GM19351 (cell line): ENCODE results near the gene S1PR2.
"Not testable (repeated sequence)": the region's sequence is repeated elsewhere in the genome, so short reads cannot be mapped to it uniquely, and the experiment has no call there.

Experiments
- ATAC-seq: cut with Tn5 transposase; IDR thresholded peaks from one replicate; pipeline ENCODE4 v1.9.1; 2021; ENCODE audit warnings: mild to moderate bottlenecking, moderate library complexity; ENCODE audit not compliant: unreplicated experiment

The S1PR2 gene

DNA sequence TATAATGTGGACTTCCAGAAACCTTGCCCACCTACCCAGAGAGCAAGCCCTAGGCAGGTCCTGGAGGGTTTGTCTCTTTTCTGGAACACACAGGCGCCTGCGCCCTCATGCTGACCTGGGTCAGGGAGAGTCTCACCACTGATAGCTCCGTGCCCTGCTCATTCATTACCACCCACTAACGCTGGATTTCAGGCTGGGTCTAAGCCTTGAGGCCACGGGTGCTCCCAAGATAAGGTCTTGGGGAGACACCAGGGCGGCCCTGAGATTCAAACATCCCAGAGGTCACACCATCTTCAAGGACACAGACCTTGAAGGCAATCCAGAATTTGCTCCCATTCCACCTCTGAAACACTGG is 5.1 kb downstream of the S1PR2 start:
- ATAC-seq = no peak

DNA sequence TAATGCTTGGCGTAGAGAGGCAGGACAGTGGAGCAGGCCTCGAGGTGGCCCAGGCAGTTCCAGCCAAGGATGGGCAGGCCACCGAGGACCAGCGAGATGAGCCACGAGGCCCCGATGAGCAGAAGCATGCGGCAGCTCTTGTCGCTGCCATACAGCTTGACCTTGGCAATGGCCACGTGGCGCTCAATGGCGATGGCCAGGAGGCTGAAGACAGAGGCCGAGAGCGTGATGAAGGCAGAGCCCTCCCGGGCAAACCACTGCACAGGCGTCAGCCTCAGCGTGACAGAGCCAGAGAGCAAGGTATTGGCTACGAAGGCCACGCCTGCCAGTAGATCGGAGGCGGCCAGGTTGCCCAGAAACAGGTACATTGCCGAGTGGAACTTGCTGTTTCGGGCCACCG is 6.8 kb downstream of the S1PR2 start:
- no peak for ATAC-seq

DNA sequence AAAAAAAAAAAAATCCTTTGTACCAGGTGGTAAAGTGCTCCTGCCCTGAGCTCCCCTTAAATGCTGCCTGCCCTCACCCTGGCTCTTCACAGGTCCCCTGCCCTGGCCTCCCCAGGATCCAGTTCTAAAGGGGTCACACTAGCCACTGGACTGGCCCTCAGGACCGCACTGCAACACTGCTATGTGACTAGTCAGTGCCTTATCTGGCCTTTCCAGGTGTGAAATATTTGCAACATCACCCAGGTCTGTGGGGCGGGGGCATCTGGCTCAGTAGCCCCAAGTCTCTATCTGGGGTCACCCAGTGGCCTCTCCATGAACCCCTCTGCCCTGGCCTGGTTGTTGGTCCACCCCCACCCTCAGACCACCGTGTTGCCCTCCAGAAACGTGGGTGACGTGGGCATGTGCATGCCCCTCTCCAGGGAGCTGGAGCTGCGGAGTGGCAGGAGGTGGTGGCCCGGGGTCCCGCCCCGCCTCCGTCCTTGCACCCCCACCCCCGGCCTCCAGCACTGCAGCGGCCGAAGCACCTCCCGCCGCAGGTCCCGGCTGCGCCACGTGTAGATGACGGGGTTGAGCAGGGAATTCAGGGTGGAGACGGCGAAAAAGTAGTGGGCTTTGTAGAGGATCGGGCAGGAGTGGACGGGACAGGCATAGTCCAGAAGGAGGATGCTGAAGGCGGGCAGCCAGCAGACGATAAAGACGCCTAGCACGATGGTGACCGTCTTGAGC is 7.5 kb downstream of the S1PR2 start:
- no peak for ATAC-seq

DNA sequence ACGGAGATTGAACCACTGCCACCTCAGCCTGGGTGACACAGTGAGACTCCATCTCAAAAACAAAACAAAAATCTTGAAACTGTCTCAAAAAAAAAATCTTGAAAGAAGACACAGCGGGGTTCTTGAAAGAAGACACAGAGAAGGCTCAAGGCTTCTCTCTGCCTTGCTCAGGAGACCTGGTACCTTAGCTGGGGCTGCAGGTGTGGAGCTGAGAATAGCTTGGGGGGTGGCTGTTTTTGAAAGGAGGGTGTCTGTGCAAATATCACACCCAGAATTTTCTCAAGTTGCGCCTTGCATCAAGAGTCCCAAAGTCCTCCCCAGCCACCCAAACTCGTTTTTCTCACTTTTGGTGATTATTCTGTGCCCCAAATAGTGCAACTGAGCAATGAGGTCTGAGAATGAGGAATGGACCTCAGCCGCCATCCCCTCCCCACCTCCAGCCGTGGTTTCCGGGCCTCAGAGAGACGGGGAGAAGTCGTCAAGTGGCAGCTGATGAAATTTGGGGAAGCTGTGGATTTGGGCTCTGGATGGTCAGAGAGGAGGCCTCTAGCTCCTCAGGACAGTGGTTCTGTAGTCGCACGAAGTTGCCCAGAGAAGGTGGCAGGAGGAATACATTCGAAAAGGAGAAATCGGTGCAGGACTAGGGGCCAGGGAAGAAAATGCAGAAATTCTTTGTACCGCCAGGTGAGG is 8.8 kb downstream of the S1PR2 start:
- ATAC-seq = no peak

GRCh38 chr19:10220695-10221094 is 10.4 kb downstream of the S1PR2 start:
- ATAC-seq = no peak

- ATAC-seq = no peak
These were observed 11.5 kb downstream of the S1PR2 start for GRCh38 chr19:10219678-10220077.

DNA sequence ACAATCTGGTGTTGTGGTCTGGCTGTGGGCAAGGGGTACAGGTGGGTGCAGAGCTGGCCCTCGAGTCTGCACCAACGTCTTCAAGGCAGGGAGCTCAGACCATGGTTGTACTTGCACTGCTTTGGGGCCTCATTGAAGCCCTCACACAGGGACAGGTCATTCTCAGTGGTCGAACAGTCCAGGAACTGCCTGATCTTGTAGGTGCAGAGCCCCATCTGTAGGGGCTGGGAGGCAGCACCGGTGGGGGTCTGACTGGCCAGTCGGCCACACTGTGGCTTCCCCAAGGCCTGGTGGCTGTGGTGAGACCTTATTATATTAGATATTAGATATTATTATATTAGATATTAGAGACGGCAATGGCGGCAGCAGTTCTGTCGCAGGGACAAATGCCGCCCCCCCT is 14.0 kb downstream of the S1PR2 start:
- no peak for ATAC-seq

DNA sequence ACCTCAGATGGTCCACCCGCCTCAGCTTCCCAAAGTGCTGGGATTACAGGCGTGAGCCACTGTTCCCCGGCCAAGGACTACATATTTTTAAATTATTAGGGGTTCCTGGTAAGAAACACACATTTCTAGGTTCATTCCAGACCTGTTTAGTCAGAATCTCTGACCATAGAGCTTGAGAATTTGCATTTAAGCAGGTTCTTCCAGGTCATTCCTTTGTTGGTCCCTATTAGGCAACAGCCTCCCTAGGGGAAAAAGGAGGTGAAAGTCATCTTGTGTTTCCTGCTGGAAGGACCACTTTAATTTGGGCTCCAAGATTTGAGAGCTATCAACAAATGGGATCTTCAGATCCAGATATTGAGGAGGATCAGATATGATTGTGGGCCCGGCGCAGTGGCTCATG is 16.3 kb downstream of the S1PR2 start:
- no peak for ATAC-seq

DNA sequence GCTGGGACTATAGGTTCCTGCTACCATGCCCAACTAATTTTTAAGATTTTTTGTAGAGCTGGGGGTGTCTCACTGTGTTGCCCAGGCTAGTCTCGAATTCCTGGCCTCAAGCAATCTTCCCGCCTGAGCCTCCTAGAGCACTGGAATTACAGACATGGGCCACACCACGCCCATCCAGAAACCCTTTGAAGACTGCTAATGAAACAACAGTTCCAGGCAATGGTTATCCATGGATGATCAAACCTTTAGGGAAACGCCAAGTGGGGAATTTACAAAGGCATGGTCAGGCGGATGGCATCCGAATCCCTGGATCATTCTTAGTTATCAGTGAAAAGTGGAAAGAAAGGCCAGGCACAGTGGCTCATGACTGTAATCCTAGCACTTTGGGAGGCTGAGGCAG is 19.4 kb downstream of the S1PR2 start:
- no peak for ATAC-seq

GRCh38 chr19:10211061-10211460 is 20.1 kb downstream of the S1PR2 start:
- ATAC-seq = no peak

DNA sequence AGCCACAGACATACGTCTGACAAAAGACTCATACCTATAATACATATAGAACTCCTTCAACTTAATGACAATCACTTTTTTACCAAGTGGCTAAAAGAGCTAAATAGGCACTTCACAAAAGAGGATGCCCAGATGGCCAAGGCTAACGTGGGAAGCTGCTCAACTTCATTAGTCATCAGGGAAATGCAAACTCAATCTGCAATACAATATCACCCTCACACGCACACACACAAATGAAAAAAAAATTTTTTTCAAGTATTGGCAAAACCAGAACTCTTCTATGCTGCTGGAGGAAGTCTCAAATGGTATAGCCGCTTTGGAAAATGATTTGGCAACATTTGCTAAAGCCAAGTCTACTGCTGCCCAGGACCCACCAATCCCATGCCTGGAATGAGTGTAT is 21.8 kb downstream of the S1PR2 start:
- no peak for ATAC-seq

GRCh38 chr19:10207026-10207425 is 24.1 kb downstream of the S1PR2 start:
- no peak for ATAC-seq

DNA sequence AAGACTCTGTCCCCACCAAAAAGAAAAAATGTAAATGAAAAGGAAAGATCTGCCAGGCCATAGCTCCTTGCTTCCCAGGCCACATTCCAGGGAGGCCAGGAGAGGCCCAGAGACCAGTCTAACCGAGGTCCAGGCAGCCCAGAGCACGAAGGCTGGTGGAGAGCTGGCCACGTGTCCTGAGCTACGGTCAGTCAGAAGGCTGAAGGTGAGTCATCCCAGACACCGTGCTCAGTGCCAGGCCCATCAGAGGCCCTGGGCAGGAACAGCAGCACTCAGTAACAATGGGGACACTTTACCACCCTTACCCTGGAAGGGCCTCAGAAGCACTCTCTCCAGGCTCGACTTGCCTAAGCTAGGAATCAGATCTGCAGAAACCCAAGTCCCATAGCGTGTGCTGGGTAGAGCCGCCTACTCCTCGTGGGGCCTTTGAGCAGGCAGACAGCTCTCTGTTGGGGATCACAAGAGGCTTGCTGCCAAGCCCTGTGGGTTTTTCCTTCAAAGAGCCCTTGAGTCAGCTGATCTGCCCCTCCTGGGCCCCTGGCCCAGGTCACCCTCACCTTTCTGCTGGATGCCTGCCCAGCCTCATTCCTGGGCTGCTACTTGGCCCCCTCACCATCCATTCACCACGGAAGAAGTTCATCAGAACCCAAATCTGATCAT is 24.8 kb downstream of the S1PR2 start:
- no peak for ATAC-seq

DNA sequence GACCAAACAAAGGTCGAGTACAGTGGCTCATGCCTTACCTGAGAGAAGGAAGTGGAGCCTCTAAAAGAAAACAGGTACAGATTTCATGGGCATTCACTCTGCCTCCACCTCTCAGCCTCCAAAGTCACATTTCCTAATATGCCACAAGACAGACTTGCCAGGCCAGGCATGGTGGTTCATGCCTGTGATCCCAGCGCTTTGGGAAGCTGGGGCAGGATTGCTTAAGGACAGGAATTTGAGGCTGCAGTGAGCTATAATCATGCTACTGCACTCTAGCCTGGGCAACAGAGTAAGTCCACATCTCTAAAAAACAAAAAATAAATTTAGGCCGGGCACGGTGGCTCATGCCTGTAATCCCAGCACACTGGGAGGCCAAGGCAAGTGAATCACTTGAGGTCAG is 25.5 kb downstream of the S1PR2 start:
- no peak for ATAC-seq

DNA sequence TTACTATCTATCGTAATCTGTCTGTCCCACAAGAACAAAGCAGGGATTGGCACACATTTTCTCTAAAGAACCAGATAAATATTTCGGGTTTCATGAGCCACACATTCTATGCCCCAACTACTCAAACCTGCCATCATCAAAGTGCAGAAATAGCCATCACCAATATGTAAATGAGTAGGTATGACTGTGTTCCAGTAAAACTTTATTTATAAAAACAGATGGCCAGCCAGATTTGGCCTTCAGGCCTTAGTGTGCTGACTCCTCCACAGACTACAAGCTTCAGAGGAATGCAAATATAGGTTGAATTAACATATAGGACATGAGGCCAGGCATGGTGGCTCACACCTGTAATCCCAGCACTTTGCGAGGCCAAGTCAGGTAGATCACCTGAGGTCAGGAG is 27.4 kb downstream of the S1PR2 start:
- ATAC-seq = no peak

- no peak for ATAC-seq
These were observed 30.0 kb downstream of the S1PR2 start for GRCh38 chr19:10201176-10201575.

DNA sequence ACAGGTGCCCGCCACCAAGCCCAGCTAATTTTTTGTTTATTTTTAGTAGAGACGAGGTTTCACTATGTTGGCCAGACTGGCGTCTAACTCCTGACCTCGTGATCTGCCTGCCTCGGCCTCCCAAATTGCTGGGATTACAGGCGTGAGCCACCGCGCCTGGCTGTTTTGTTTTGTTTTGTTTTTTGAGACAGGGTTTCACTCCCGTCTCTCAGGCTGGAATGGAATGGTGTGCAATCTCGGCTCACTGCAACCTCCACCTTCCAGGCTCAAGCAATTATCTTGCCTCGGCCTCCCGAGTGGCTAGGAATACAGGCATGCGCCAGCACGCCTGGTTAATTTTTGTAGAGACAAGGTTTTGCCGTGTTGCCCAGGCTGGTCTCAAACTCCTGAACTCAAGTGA is 31.0 kb downstream of the S1PR2 start:
- not testable (repeated sequence) for ATAC-seq

DNA sequence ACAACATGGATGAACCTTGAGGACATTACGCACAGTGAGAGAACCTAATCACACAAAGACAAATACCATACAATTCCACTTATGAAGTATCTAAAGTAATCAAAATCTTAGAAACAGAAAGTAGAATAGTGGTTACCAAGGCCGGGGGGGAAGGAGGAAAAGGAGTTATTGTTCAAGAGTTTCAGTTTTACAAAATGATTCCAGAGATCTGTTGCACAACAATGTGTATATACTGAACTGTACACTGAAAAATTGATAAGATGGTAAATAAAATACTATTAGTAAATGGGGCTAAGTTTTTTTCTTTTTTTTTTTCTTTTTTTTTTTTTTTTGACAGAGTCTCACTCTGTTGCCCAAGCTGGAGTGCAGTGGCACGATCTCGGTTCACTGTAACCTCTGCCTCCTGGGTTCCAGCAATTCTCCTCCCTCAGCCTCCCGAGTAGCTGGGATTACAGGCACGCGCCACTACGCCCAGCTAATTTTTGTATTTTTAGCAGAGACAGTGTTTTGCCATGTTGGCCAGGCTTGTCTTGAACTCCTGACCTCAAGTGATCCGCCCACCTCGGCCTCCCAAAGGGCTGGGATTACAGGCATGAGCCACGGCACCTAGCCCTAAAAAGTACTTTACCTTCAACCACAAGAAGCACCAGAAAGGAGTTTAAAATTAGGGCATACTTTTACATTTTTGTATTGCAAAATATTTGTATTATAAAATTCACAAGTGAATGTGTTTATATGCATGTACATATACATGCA is 32.1 kb downstream of the S1PR2 start:
- not testable (repeated sequence) for ATAC-seq

GRCh38 chr19:10195199-10195519 is 36.0 kb downstream of the S1PR2 start:
- ATAC-seq = peak; percentile 29

- peak; percentile 73 for ATAC-seq
These were observed 36.5 kb downstream of the S1PR2 start, which contains the start of gene DNMT1 for GRCh38 chr19:10194500-10195198. Gene DNMT1, minus strand, starts transcription at chr19:10194953. Its CDS starts 54 bp downstream, at chr19:10194899.
